OCI-LY1 (cell line): ENCODE results near the gene RGMA.

Experiments used
- H2AFZ ChIP-seq: fragments of 200-600 bp; sonication (generic), shearing (Covaris generic); 2 replicates; pipeline ENCODE4 v1.6.0; 2014; ENCODE audit warnings: antibody characterized with exemption, mild to moderate bottlenecking, low read length
- H3F3A ChIP-seq: fragments of 200-600 bp; sonication (generic), shearing (Covaris generic); 2 replicates; pipeline ENCODE4 v1.6.0; 2014; ENCODE audit warnings: mild to moderate bottlenecking, antibody characterized with exemption, low read length, moderate library complexity; ENCODE audit not compliant: insufficient read depth
- H3K27ac ChIP-seq: fragments of 200-600 bp; sonication (generic); 2 replicates; pipeline ENCODE4 v1.5.1; 2014; ENCODE audit warnings: low read length, mixed run types, mild to moderate bottlenecking, low read depth; ENCODE audit not compliant: poor library complexity, severe bottlenecking
- H3K27me3 ChIP-seq: fragments of 200-600 bp; sonication (generic); 2 replicates; pipeline ENCODE4 v1.6.0; 2014; ENCODE audit warnings: antibody characterized with exemption, mild to moderate bottlenecking, low read length, moderate library complexity; ENCODE audit not compliant: insufficient read depth
- H3K36me3 ChIP-seq: fragments of 200-600 bp; sonication (generic); 2 replicates; pipeline ENCODE4 v1.6.1; 2014; ENCODE audit warnings: mild to moderate bottlenecking, antibody characterized with exemption, low read length, moderate library complexity, mixed read lengths; ENCODE audit not compliant: insufficient read depth
- H3K4me1 ChIP-seq: fragments of 200-600 bp; sonication (generic); 2 replicates; pipeline ENCODE4 v1.5.1; 2014; ENCODE audit warnings: mild to moderate bottlenecking, low read length, moderate library complexity; ENCODE audit not compliant: insufficient read depth, severe bottlenecking
- H3K4me2 ChIP-seq: fragments of 200-600 bp; sonication (generic), shearing (Covaris generic); 2 replicates; pipeline ENCODE4 v1.6.1; 2014; ENCODE audit warnings: low read length
- H3K4me3 ChIP-seq: fragments of 200-600 bp; sonication (generic); 2 replicates; pipeline ENCODE4 v1.5.1; 2014; ENCODE audit warnings: low read length, low read depth, mild to moderate bottlenecking, mixed read lengths; ENCODE audit not compliant: poor library complexity, severe bottlenecking
- H3K79me2 ChIP-seq: fragments of 200-600 bp; shearing (Covaris generic); 2 replicates; pipeline ENCODE4 v1.6.1; 2016; ENCODE audit warnings: mixed run types, low read length, mixed read lengths; ENCODE audit not compliant: insufficient read depth
- H3K9ac ChIP-seq: fragments of 200-600 bp; sonication (generic), shearing (Covaris generic); 2 replicates; pipeline ENCODE4 v1.6.1; 2014; ENCODE audit warnings: mild to moderate bottlenecking, low read length, mixed read lengths
- H3K9me2 ChIP-seq: fragments of 200-600 bp; sonication (generic), shearing (Covaris generic); 2 replicates; pipeline ENCODE4 v1.6.1; 2014; ENCODE audit warnings: low read depth, mild to moderate bottlenecking, low read length, mixed read lengths
- H3K9me3 ChIP-seq: fragments of 200-600 bp; shearing (Covaris generic); 2 replicates; pipeline ENCODE4 v1.6.1; 2014; ENCODE audit warnings: low read length, mixed read lengths
- H4K20me1 ChIP-seq: fragments of 200-600 bp; sonication (generic), shearing (Covaris generic); 2 replicates; pipeline ENCODE4 v1.6.0; 2016; ENCODE audit warnings: mild to moderate bottlenecking, low read length; ENCODE audit not compliant: insufficient read depth
- EZH2 ChIP-seq: fragments of 200-600 bp; sonication (generic), shearing (Covaris generic); IDR thresholded peaks from 2 replicates; pipeline ENCODE4 v1.8.0; 2017; ENCODE audit warnings: borderline replicate concordance, mixed run types, mild to moderate bottlenecking, antibody characterized with exemption, low read length, moderate library complexity, mixed read lengths
- TF ChIP-seq, protein P1 (sequence below): fragments of 200-600 bp; sonication (generic), shearing (Covaris generic); IDR thresholded peaks from 2 replicates; pipeline ENCODE4 v1.5.1; 2017; ENCODE audit warnings: mild to moderate bottlenecking, antibody characterized with exemption, low read length, moderate library complexity, mixed read lengths

The RGMA gene

GRCh38 chr15:93044301-93045190 is 44.5 kb downstream of the RGMA start:
- no peak overlapping the region for H3K27ac ChIP-seq
- H2AFZ ChIP-seq, result no peak overlapping the region
- H3K4me1 ChIP-seq, result no peaks in the 10 kb centered on the region
- no peak overlapping the region for H3K9ac ChIP-seq
- no peaks in the 10 kb centered on the region for H3F3A ChIP-seq
- no peaks in the 10 kb centered on the region for H3K36me3 ChIP-seq
- no peak for TF ChIP-seq EZH2
- TF ChIP-seq, protein P1, sequence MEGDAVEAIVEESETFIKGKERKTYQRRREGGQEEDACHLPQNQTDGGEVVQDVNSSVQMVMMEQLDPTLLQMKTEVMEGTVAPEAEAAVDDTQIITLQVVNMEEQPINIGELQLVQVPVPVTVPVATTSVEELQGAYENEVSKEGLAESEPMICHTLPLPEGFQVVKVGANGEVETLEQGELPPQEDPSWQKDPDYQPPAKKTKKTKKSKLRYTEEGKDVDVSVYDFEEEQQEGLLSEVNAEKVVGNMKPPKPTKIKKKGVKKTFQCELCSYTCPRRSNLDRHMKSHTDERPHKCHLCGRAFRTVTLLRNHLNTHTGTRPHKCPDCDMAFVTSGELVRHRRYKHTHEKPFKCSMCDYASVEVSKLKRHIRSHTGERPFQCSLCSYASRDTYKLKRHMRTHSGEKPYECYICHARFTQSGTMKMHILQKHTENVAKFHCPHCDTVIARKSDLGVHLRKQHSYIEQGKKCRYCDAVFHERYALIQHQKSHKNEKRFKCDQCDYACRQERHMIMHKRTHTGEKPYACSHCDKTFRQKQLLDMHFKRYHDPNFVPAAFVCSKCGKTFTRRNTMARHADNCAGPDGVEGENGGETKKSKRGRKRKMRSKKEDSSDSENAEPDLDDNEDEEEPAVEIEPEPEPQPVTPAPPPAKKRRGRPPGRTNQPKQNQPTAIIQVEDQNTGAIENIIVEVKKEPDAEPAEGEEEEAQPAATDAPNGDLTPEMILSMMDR, result no peak
- H3K9me2 ChIP-seq, result no peaks in the 10 kb centered on the region
- no peaks in the 10 kb centered on the region for H3K79me2 ChIP-seq
- H3K27me3 ChIP-seq, result peaks cover 12% of the 10 kb centered on the region; the same call in 1 of the 2 replicates
- H4K20me1 ChIP-seq, result no peaks in the 10 kb centered on the region
- no peak overlapping the region for H3K4me2 ChIP-seq
- no peak overlapping the region for H3K4me3 ChIP-seq
- H3K9me3 ChIP-seq, result no peaks in the 10 kb centered on the region

- Histone ChIP-seq H3K9me2 (no peaks in the 10 kb centered on the region), H3K79me2 (no peaks in the 10 kb centered on the region), H3K36me3 (no peaks in the 10 kb centered on the region), H4K20me1 (no peaks in the 10 kb centered on the region), H3K27me3 (peaks cover 12% of the 10 kb centered on the region; the same call in 1 of the 2 replicates), H2AFZ (no peak overlapping the region), H3K9me3 (no peaks in the 10 kb centered on the region), H3K4me2 (no peak overlapping the region), H3K27ac (no peak overlapping the region), H3F3A (no peaks in the 10 kb centered on the region), H3K4me1 (no peaks in the 10 kb centered on the region), H3K4me3 (no peak overlapping the region), H3K9ac (no peak overlapping the region)
- TF ChIP-seq, protein P1, result no peak
- TF ChIP-seq EZH2, result no peak
Measured at GRCh38 chr15:93043621-93044300, 45.2 kb downstream of the RGMA start.

DNA sequence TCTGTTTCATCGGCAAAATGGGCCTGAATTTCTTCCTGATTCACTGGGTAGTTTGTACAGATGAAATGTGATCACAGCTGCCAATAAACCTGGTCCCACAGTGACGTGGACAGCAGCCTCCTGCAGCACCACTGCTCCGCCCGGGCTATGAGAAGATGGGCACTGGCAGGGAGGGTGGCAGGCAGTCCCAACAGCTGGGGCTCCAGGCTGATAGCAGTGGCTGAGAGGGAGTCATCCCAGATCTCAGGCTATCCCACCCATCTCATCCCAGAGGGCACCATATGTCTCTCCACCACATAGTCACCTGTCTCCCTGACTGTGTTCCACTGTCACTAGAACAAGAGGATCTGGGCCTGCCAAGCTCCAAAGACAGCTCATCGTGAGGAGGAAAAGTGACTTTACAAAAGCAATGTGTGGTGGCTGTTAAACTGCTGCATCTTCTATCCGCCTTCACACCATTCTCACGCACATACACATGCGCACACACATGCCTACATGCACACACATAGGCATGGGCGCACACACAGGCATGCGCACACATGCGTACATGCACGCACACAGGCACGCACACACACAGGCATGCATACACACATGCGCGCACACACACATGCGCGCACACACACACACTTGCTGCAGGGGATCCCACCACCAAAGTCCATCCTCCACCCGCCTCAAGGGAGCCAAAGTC is 46.2 kb downstream of the RGMA start:
- Histone ChIP-seq H3K27me3 (peaks cover 12% of the 10 kb centered on the region; the same call in 1 of the 2 replicates), H3F3A (no peaks in the 10 kb centered on the region), H3K9ac (no peak overlapping the region), H3K9me2 (no peaks in the 10 kb centered on the region), H3K79me2 (no peaks in the 10 kb centered on the region), H3K4me3 (no peak overlapping the region), H3K9me3 (no peaks in the 10 kb centered on the region), H2AFZ (no peak overlapping the region), H3K4me2 (no peak overlapping the region), H3K27ac (no peak overlapping the region), H3K4me1 (no peaks in the 10 kb centered on the region), H3K36me3 (no peaks in the 10 kb centered on the region), H4K20me1 (no peaks in the 10 kb centered on the region)
- TF ChIP-seq EZH2, result no peak
- TF ChIP-seq, protein P1, result no peak
